ENCODE measurements around the gene INS.

The INS gene

DNA sequence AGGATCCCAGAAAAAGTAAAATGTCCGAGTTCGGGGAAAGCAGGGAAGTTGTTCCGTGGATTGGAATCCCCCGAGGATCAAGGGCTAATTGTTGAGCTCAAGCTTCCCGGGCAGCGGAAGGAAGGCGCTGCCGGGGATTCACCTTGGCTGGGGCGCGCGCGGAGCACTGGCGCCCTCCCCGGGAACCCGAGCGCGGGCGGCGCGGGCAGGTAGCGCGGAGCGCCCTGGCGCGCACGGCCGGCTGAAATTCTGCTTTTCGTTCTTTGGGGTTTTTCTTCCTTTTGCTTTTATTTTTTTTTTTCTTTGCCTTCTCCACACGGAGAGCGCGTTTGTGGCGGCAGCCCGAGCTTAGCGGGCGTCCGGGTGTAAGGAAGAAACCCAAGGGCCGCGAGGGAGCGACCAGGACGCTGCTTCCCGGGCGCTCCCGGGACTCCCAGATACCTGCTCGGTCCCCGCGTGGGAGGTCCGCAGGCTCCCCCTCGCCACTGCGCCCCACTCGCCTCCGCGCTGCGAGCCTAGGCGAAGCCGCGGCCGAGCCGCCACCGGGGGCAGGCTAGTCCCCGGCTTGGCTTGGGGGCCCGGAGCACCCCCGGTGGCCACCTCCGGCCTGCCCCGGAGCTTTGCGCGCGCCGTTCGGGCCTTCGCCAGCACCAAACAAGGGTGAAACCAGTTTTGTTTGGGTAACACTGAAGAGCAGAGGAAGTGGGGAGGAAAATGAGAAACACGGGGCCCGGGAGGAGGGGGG lies 17.0 kb downstream of the INS start:
- no peak for DNase-seq (ENCODE audit: low spot score)

DNA sequence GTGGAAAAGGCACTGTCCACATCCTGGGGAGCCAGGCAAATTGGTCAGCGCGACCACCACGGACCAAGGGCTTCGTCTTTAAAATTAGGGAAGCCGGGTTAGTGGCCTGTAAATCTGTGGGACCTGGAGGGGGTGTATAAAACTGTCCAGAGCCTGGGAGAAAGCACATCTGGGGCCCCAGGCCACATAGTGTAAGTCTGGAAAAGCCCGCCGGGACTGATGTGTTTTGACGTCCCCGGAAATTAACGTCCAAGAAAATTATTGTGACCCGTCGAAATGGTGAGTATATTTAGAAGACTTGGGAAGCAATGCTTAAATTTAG lies 17.6 kb downstream of the INS start:
- DNase-seq (ENCODE audit: low spot score) = no peak

DNA sequence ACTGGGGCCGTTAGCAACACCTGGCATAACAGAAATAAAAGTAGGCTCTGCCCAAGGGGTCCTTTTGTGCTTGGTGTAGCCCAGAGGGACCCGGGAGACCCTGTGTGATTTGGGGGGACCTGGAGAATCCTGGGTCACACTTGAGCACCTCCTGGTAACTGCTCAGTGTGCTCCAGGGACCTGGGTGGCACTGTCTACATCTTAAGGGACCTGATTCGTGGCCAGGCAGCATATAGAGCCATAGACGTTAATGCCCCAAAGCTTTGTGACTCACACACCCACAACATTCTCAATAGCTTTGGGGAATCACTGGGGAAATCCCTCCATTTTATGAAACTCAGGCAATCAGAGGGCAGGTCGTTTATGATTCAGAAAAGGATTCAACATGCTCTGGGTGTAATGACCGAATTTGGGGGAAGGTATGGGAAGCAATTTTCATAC lies 18.2 kb downstream of the INS start:
- no peak for DNase-seq (ENCODE audit: low spot score)

DNA sequence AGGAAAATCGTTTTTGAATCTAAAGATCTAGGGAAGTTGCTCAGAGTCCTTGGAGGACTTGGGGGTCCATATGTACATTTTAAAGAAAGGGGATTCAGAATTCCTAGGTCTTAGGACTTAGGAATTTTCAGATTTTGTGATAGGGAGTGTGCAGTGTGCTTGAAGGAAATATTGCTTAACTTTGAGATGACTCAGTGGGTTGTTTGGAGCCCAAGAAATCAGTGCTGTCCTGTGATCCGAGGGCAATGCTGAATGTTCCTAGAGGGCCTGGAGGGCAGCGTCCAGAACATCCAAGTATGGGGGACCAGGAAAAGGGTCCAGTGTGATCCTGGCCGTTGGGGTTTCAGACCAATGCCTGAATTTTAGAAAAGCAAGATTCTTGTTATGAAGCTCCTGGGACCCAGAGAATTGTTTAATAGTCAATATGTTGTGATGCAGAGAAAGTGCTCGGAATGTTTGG lies 18.7 kb downstream of the INS start:
- no peak for DNase-seq (ENCODE audit: low spot score)

DNA sequence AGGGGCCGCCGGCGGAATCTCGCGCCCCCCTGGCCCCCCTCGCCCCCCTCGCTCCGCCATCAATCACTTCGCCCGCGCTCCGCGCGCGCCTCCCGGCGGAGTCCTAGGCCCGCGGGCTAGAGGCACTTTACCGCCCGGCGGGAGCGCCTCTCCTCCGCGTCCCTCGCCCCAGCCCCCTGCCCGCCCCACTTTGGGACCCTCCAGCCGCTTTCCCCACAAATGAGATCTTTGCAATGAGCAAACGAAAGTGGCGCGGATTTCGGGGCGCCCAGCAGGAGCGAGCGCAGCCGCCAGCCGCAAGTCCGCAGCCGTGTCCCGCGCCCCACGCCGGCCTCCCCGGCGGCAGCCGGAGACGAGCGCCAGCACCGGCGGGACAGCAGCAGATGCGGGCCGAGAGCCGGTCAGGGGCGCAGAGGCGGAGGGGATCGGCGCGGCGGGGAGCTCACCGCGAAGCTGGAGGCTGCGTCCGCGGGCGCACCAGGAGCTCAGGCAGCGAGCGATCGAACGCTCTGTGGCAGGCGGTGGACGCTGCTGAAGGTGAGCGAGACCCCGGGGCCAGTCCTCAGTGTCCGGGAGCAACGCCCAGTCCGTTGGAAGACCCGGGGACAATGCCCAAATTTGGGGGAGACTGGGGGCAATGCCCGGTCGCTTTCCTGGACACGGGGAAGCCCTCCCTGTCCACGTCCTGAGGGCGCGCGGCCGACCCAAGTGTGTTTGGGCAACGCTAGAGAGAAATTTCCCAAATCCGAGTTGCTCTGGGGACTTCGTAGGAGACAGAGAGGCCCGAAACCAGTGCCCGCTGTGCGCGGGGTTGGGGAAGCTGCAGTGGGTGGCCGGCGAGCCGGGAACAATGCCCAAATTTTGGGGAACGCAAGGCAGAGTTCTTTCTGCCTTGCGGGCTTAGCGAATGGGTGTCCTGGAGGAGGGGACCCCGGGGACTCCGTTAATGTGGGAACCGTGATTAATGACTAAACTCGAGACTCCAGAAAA lies 20.3 kb downstream of the INS start:
- DNase-seq (ENCODE audit: low spot score) = no peak

DNA sequence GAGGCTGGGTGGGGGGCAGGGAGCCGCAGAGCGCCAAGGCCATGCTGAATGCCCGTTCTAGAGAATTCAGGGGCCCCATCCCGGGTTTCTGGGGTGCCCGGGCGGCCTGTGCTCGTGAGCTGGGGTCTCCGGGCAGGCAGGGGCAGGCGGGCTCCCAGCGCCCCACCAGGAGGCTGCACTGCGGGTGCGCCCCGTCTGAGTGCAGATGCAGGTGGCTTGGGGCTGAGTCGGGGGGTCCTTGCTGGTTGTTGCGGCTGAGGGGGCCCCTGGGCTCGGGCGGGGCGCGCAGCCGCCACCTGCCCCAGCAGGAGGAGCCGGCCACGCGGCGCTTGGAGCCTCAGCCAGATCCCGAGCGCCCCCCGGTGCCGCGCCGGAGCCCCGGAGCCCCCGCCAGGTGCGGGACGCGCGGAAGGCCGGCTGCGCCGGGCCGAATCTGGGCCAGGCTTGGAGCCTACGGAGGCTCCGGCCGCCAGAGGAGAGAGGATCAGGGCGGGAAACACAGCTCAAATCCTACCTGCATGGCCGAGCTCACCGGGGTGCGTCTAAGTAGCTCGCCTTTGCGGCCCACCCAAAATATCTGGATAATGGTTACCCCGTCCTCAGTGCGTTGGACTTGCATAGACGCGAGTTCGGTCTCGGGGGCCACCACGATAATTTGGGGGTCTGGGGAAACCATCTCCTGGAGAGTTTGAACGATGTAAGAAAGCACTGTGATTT lies 21.2 kb downstream of the INS start:
- DNase-seq (ENCODE audit: low spot score) = no peak

DNA sequence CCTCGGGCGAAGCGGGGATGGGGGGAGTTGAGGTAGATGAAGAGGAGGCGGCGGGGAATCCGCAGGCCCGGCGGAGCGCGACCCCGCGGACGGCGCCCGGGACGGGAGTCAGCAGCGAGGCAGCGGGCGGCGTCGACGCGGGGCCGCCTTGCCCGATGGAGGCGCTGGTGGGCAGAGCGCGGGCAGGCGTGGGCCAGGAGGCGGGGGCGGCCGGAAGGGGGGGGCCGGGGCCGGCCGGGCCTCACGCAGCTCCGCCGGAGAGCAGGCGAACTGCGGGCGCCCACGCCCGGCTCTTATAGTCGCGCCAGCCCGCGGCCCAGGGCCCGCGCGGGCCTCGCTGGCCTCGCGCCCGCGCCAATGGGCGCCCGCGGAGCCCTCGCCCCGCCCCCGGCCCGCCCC lies 21.9 kb downstream of the INS start, which contains the start of gene IGF2:
TSS of gene IGF2 (minus strand) at position 267 of the 399 bp plus-strand sequence. CDS start 3,866 bp downstream, outside the sequence.
- no peak for DNase-seq (ENCODE audit: low spot score)

DNA sequence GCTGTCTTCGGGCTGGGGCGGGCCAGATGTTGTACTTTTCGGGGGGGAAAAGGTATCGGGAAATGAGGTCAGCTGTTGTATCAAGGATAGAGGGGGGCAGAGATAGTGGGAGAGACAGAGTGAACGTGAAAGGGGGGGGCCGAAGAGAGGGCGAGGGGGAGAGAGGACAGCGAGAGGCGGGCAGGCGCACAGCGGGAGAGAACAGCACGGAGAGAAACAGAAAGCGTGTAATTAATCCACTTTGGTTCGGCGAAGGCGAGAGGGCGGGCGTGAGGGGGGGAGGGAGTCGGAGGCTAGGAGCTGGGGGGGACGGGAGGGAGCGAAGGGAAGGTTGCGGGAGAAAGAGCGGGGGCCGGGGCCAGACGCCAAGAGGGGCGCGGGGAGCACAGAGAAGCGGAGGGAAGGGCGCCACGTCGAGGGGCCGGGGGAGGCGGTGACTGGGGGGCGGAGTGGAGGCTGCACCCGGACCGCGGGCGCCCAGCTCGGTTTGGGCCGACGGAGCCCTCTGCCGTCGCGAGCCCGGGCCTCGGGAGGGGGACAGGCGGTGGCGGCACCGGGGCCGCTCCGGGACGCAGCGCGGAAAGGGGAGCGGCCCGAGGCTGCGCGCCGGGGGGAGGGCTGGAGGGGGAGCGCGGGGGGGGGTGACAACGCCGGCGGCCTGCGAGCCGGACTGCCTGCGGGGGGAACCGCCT lies 22.4 kb downstream of the INS start:
- no peak for DNase-seq (ENCODE audit: low spot score)

DNA sequence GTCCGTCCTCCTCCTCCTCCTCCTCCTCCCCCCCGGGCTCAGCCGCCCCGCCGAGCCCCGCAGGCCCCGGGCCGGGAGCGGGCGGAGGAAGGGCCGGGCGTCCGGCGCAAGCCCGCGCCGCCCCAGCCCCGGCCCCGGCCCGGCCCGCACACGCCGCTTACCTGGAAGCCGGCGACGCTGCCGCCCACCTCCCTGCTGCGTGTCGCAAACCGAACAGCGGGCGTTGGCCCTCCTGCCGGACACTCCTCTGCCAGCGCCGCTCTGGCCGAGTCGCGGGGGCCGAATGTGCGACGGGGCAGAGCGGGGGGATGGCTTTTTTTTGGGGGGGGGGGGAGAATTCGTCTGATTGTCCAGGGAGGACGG lies 23.0 kb downstream of the INS start:
- DNase-seq (ENCODE audit: low spot score) = no peak

DNA sequence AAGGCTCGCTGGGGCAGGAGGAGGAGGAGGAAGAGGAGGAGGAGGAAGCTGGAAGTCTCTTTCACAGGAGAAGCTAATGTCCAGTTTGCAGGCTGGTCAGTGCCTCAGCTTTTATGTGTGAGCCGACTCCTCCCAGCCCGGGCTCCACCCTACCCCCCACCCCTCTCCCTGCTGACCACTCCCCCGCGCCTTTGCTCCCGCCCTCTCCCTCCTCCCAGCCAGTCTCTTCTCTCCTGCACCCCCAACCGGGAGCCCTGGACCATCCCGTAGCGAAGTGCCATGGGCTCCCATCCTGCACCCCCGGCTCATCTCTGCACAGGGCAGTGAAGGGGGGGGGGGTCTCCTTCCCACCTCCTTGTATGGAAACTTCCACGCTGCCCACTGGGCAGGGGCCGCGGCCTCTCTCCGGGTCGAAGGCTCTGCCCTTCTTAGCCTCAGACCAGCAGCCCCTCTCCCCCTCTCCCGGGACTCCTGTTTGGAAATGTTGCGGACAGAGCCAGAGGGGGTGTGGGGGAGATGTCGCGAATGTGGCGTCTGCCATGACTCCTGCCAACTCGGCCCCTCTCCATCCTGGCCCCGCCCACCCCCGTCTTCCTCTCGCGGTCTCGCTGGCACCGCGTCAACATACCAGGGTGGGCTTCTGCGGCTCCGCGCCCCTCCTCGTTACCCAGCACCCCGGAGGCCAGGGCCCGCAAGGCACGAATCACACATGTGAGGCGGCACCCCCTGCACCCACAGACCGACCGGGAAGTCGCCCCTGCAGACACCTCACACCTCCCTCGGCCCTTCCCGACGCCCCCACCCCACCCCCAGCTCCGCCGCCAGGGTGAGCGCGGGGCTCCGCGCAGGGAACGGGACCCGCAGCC lies 23.6 kb downstream of the INS start:
- DNase-seq (ENCODE audit: low spot score) = no peak

DNA sequence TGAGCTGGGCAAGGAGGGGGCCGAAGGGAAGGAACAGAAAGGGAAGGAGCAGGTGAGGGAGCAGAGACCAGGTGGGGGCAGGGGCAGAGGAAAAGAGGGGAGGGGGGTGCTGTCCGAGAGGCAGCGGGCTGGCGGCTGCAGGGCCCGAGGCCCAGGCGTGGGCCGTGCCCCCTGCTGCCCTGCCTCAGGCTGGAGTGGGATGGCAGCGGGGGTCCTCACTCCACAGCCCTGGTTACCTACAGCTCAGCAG lies 24.1 kb downstream of the INS start:
- no peak for DNase-seq (ENCODE audit: low spot score)

DNA sequence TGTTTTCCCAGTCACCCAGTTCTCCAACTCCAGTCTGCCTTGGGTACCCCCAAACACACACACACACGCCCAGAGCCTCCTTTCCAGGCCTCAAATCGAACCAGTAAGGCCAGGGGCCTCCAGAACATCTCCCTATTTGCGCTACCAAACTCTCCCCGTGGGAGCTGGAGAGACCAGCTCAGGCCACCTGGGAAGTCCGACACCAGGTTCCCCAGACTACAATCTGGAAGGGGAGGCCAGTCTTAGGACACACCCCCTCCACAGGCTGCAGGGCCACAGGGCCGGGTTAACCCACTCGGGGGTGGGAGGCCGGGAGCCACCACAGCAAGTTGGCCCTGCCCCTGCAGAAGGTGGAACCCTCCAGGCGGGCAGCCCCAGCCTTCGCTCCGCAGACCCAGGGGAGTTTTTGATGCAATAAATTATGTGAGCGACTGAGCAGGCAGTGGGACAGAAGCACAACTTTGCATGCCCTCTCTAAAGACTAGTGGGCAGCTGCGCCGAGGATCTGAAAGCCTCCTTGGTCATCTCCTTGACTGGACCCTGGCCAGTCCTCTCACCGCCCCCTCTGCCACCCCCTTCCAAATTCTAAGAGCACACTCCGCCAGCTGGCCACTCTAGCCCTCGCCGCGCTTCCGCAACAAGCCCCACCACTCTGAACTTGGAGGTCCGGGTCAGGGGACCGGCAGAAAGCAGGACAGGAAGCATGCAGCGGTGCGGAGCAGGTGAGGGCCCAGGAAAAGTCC lies 24.6 kb downstream of the INS start:
- DNase-seq (ENCODE audit: low spot score) = no peak

DNA sequence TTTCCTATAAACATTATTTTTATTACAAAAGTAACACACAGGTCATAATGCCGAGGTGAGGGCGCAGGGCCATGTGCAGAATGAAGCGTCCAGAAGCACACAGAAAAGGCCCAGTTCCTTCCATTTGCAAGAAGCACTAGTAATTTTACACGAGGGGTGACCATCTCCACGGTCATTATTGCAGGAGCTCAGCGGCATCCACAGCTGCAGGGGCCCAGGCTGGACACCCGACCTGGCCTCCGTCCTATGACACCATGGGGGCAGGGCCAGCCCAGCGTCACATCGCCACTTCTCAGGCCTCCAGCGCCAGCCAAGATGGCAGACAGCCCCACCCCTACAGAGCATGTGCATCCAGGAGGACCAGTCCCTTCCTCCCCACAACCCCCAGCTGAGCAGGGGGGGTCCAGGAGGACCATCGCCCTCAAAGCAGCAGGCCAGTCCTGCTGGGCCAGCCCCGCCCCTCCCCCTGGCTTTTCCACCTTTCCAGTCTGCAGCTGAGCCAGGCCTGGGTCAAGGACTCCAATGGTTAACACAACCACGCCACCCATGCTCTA lies 25.3 kb downstream of the INS start:
- no peak for DNase-seq (ENCODE audit: low spot score)

DNA sequence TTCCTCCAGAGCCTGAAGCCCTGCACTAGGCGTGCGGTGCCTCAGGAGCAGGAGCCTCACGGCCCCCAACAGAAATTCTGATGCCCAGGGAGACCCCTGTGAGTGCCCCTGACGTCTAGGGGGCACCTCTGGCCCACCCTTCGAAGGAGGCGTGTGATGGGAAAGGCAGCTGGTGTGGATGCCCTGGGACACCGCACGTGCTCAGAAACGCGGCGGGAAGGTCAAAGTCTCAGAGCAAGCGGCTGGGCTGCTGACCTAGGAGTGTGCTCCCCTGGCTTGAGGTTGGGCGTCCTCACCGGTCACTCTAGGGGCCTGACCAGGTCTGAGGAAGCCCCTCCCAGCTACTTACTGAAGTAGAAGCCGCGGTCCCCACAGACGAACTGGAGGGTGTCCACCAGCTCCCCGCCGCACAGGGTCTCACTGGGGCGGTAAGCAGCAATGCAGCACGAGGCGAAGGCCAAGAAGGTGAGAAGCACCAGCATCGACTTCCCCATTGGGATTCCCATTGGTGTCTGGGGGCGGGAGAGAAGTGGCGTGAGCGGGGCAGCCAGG lies 25.9 kb downstream of the INS start:
- DNase-seq (ENCODE audit: low spot score) = no peak

DNA sequence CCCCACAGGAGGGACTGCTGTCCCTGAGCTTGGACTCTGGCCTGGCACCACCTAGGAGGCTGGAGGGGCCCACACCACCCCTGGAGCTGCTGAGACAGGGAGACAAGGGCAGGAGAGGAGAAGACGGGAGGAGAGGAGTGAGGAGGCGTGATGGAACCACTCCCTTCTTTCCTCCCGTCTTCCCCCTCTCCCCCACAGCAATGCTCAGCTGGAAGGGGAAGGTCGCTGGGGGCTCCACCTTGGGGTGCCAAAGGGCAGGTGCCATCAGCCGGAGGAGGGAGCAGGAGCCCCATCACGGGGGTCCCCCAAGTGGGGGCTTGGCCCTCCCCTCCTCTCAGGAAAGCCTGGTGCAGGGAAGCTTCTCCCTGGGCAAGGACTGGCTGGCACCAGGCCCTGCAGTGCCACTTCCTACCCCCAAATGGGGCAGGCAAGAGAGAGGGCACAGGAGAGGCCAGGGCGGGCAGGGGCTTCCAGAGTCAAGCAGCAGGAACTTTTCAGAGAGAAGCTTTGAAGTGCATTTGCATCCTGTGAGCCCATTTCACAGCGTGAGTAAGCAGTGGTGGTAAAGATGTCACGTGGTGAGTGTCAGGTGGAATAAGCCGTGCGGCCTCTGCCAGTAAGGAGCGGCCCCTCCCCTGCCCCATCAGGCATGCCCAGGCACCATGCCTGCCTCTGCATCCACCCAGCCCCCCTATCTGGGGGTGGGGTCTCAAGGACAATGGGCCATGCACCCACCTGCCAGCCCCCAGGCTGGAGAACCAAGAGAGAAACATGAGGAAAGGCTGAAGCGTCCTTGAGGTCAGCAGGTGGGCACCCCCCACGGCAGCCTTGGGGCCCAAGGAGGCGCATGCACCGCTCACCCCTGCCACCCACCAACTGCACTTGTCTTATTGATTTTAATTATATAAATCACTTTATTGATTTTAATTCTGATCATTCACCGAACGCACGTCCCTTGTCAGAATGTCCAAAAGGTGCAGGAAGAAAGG lies 26.7 kb downstream of the INS start:
- DNase-seq (ENCODE audit: low spot score) = no peak

DNA sequence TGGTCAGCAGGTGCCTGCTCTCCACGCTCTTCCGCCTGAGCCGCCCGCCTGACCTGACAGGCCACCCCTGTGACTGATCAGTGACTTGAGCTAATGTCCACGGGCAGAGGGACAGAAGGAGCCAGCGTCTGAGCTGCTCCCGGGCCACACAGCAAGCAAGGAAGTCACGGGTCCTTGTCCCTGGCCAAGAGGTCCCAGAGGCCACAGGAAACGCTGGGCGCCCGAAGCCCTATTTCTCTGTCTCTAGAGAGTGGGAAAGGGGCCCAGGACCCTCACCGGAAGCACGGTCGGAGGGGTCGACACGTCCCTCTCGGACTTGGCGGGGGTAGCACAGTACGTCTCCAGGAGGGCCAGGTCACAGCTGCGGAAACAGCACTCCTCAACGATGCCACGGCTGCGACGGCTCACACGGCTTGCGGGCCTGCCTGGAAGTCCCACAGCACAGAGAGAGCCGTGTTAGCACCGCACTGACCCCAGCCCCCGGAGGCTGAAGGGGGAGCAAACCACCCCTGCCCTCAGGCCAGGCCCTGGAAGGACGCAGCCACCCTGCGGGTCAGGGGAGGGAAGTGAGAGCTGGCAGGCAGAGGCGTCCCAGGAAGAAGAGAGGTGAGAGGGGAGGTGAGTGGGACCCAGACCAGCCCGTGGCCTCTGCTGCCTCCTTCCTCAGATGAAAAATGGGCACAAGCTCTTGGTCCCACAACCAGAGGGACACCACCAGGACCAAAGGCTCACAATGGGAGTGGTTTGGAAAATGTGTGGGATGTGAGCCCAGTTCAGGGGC lies 27.6 kb downstream of the INS start:
- DNase-seq (ENCODE audit: low spot score) = no peak

DNA sequence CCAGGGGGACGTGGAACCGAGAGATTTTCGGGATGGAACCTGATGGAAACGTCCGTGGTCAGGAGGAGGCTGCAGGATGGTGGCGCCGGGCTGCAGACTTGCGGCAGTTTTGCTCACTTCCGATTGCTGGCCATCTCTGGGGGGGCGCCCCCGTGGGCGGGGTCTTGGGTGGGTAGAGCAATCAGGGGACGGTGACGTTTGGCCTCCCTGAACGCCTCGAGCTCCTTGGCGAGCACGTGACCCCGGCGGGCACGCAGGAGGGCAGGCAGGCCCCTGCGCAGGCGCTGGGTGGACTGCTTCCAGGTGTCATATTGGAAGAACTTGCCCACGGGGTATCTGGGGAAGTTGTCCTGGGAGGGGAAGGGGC lies 28.2 kb downstream of the INS start:
- DNase-seq (ENCODE audit: low spot score) = no peak

DNA sequence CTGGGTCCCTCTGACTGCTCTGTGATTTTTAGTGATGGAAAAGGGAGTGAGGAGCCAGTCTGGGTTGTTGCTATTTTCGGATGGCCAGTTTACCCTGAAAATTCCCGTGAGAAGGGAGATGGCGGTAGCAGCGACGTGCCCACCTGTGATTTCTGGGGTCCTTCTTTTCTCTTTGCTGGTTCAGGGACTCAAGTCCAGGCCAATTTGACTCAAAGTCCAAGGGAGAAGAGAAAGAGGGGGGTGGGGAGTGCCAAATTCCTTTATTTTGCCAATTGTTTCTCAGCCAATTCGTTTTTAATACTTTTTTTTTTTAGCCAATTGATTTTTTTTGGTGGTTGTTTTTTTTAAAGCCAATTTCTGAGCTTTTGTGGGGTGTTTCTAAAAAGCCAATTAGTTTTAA lies 28.8 kb downstream of the INS start:
- DNase-seq (ENCODE audit: low spot score) = no peak
